Mucosa of gallbladder (tissue), 1 donor: ENCODE results near the gene HLF. TPM values are rescaled to one million over a fixed set of nuclear protein-coding genes. Genes with fewer than 3 reads are reported as not detected.

Source experiments
- DNase-seq: peaks from one replicate; pipeline ENCODE4 v3.0.0-alpha.2; 2020; ENCODE audit warnings: low spot score
- total RNA-seq: library from RNA; stranded (reverse); gene quantifications from one replicate; pipeline ENCODE4 v1.2.1, GENCODE V29; 2021
- donor health status: DM: no; HTN: no; CAD: no.

HLF gene
- total RNA-seq, 1 donor from 2014 or later = 18.3 TPM

- DNase-seq = no peak
Observed at GRCh38 chr17:55274355-55275255, 9.8 kb downstream of the HLF start.

- DNase-seq = no peak
Observed at GRCh38 chr17:55275894-55276804, 11.4 kb downstream of the HLF start.

- no peak for DNase-seq
Observed at GRCh38 chr17:55278173-55278961, 13.6 kb downstream of the HLF start.

GRCh38 chr17:55279203-55279602 lies 14.4 kb downstream of the HLF start:
- DNase-seq = no peak

GRCh38 chr17:55279788-55280187 lies 15.0 kb downstream of the HLF start:
- DNase-seq = no peak

GRCh38 chr17:55280212-55280611 lies 15.5 kb downstream of the HLF start:
- no peak for DNase-seq

GRCh38 chr17:55281649-55282378 lies 17.1 kb downstream of the HLF start:
- DNase-seq = no peak

- no peak for DNase-seq
Observed at GRCh38 chr17:55282379-55282702, 17.6 kb downstream of the HLF start.

GRCh38 chr17:55282741-55283140 lies 18.0 kb downstream of the HLF start:
- no peak for DNase-seq

GRCh38 chr17:55283256-55283965 lies 18.7 kb downstream of the HLF start:
- no peak for DNase-seq

GRCh38 chr17:55284001-55284884 lies 19.5 kb downstream of the HLF start:
- DNase-seq = no peak

GRCh38 chr17:55284944-55285339 lies 20.2 kb downstream of the HLF start:
- DNase-seq = no peak

- peak; percentile 94 for DNase-seq
Observed at GRCh38 chr17:55285340-55286301, 20.9 kb downstream of the HLF start.

GRCh38 chr17:55286681-55287589 lies 22.2 kb downstream of the HLF start:
- peak; percentile 87 for DNase-seq

GRCh38 chr17:55288356-55289105 lies 23.8 kb downstream of the HLF start:
- DNase-seq = no peak

- DNase-seq = no peak
Observed at GRCh38 chr17:55289106-55289446, 24.3 kb downstream of the HLF start.

- DNase-seq = no peak
Observed at GRCh38 chr17:55289978-55290377, 25.2 kb downstream of the HLF start.
